K562 (cell line): Measurements from ENCODE around the gene ZSWIM4. TPM values are rescaled to one million over a fixed set of nuclear protein-coding genes. Genes with fewer than 3 reads are reported as not detected.

Experiments used
- ADNP ChIP-seq: fragments of 200-800 bp; sonication (Bioruptor generic); IDR thresholded peaks from 2 replicates; pipeline ENCODE4 v1.6.1; 2016; ENCODE audit warnings: missing genetic modification characterization, missing compliant biosample characterization
- ARID3B ChIP-seq: fragments of 250-450 bp; sonication (Bioruptor Pico); IDR thresholded peaks from 2 replicates; pipeline ENCODE4 v1.4.0; 2020; ENCODE audit warnings: borderline replicate concordance
- COPS2 ChIP-seq: fragments of 450-650 bp; conservative IDR thresholded peaks from 2 replicates; pipeline ENCODE4 v1.6.1; 2016; ENCODE audit warnings: mild to moderate bottlenecking, moderate library complexity
- CREB3 ChIP-seq: fragments of 450-650 bp; conservative IDR thresholded peaks from 2 replicates; pipeline ENCODE4 v1.6.1; 2016; ENCODE audit warnings: missing genetic modification characterization, low read depth, mild to moderate bottlenecking, missing compliant biosample characterization, moderate library complexity
- CREB5 ChIP-seq: fragments of 250-450 bp; sonication (Bioruptor Pico); IDR thresholded peaks from 2 replicates; pipeline ENCODE4 v1.5.0; 2020; ENCODE audit warnings: mild to moderate bottlenecking
- DLX4 ChIP-seq: fragments of 250-450 bp; sonication (Bioruptor Pico); IDR thresholded peaks from 2 replicates; pipeline ENCODE4 v1.6.1; 2021; ENCODE audit warnings: mild to moderate bottlenecking
- ELK3 ChIP-seq: fragments of 450-650 bp; formaldehyde crosslinking; IDR thresholded peaks from 2 replicates; pipeline ENCODE4 v1.4.0; 2020; ENCODE audit warnings: mild to moderate bottlenecking
- ILF3 ChIP-seq: fragments of 450-650 bp; IDR thresholded peaks from 2 replicates; pipeline ENCODE4 v1.6.1; 2018; ENCODE audit warnings: antibody characterized with exemption, mild to moderate bottlenecking, moderate library complexity, borderline replicate concordance
- NR2C2 ChIP-seq, 2 experiments: fragments of 200-800 bp in 1 of 2; sonication (Bioruptor generic) in 1 of 2; sonication (generic) in 1 of 2; formaldehyde crosslinking in 1 of 2; IDR thresholded peaks; 2 replicates each; pipeline versions ENCODE4 v1.6.1 to v1.8.0; 2016 to 2022; ENCODE audit warnings: mild to moderate bottlenecking in 1 of 2, missing compliant biosample characterization in 1 of 2, missing genetic modification characterization in 1 of 2, missing genetic modification reagents in 1 of 2
- PHF8 ChIP-seq: fragments of 200-600 bp; sonication (generic); IDR thresholded peaks from 2 replicates; pipeline ENCODE4 v1.6.1; 2012; ENCODE audit warnings: mixed run types, mild to moderate bottlenecking, inconsistent platforms, low read length, moderate library complexity, borderline replicate concordance
- POLR3A ChIP-seq: IDR thresholded peaks from 2 replicates; pipeline ENCODE4 v1.6.1; 2011; ENCODE audit warnings: borderline replicate concordance, mild to moderate bottlenecking, moderate library complexity; ENCODE audit not compliant: insufficient read length, insufficient read depth; ENCODE audit errors: extremely low read depth
- PREB ChIP-seq: sonication (generic); formaldehyde crosslinking; IDR thresholded peaks from 2 replicates; pipeline ENCODE4 v1.8.1; 2023; ENCODE audit warnings: mild to moderate bottlenecking, missing genetic modification reagents
- SMARCE1 ChIP-seq: fragments of 450-650 bp; IDR thresholded peaks from 2 replicates; pipeline ENCODE4 v1.7.1; 2016; ENCODE audit warnings: mild to moderate bottlenecking
- SRSF1 ChIP-seq: fragments of 200-400 bp; formaldehyde crosslinking; IDR thresholded peaks from 2 replicates; pipeline ENCODE4 v1.6.1; 2017; ENCODE audit warnings: mild to moderate bottlenecking, low read depth, low read length, moderate library complexity
- ZC3H4 ChIP-seq: sonication (generic); formaldehyde crosslinking; IDR thresholded peaks from 2 replicates; pipeline ENCODE4 v1.9.0; 2021; ENCODE audit warnings: missing genetic modification reagents, borderline replicate concordance
- ZNF586 ChIP-seq: fragments of 450-650 bp; formaldehyde crosslinking; conservative IDR thresholded peaks from 2 replicates; pipeline ENCODE4 v1.4.0; 2020; ENCODE audit warnings: mild to moderate bottlenecking, moderate library complexity
- ZNF655 ChIP-seq: fragments of 250-450 bp; sonication (Bioruptor Pico); IDR thresholded peaks from 2 replicates; pipeline ENCODE4 v1.5.0; 2021
- polyA plus RNA-seq, 8 experiments: library from polyadenylated mRNA; depleted of rRNA in 4 of 8; stranded (reverse) in 5 of 8; unstranded in 3 of 8; fragments of >200 nt; fragmentation: Nextera tagmentation in 2 of 8; fragmentation: Illumina TruSeq in 1 of 8; extraction: Ambion mirVana in 2 of 8; extraction: Trizol in 1 of 8; gene quantifications; 2 replicates each; pipeline versions ENCODE4 v1.2.1 to v1.2.3, GENCODE V29; 2011 to 2014; ENCODE audit warnings: inconsistent platforms in 1 of 8, missing spikeins in 1 of 8
- total RNA-seq, 7 experiments: library from RNA; depleted of rRNA in 6 of 7; stranded (reverse); fragments of >200 nt in 6 of 7; fragmentation: Illumina TruSeq in 2 of 7; extraction: Trizol in 2 of 7; gene quantifications; 2 replicates each; pipeline versions ENCODE4 v1.2.1 to v1.2.3, GENCODE V29; 2011 to 2021; ENCODE audit warnings: low replicate concordance in 1 of 7

Gene ZSWIM4
- total and polyA plus RNA-seq, 9 of the 15 experiments (the other 6 are each of a cell fraction or from before 2014, with no cell fraction given), result 0.25 to 3.7 (median 0.79) TPM; not detected in 2

- TF ChIP-seq DLX4 (CRISPR knock-in tag) (no peak), ADNP (tag) (peak; percentile 100), COPS2 (no peak), NR2C2 (CRISPR knock-in tag; IDR thresholded peaks at IDR 0.05) (no peak), NR2C2 (tag; IDR thresholded peaks at IDR 0.05) (peak; percentile 56; the same call in 1 of the 2 replicates), PREB (CRISPR knock-in tag) (no peak), SMARCE1 (peak; percentile 50), CREB3 (tag) (no peak), ILF3 (no peak), ARID3B (CRISPR knock-in tag) (no peak), ZNF586 (CRISPR knock-in tag) (no peak), ZNF655 (CRISPR knock-in tag) (no peak), SRSF1 (no peak), ZC3H4 (peak; percentile 99), CREB5 (no peak), ELK3 (CRISPR knock-in tag) (no peak), POLR3A (no peak), PHF8 (peak; percentile 56; the same call in 1 of the 2 replicates)
Observed at GRCh38 chr19:13847407-13848339, 52.4 kb downstream of the ZSWIM4 start (continued).
